ENCODE measurements around the gene MGLL.

The MGLL gene

GRCh38 chr3:127674790-127675189, 147.5 kb downstream of the MGLL start:
- no peaks in the 10 kb centered on the region for H4K20me1 ChIP-seq (ENCODE audit: insufficient read depth, low read length)
- no peak overlapping the region for H3K4me3 ChIP-seq (ENCODE audit: low read length)
- H2AFZ ChIP-seq (ENCODE audit: low read depth, low read length) = no peak overlapping the region
- H3K4me2 ChIP-seq (ENCODE audit: low read length) = no peak overlapping the region
- H3K79me2 ChIP-seq (ENCODE audit: low read length) = peaks cover 17% of the 10 kb centered on the region
- H3K9ac ChIP-seq (ENCODE audit: low read length) = no peak overlapping the region
- peaks cover 12% of the 10 kb centered on the region for H3K4me1 ChIP-seq (ENCODE audit: low read length)
- H3K36me3 ChIP-seq (replicated peaks; ENCODE audit: low read depth, low read length) = no peaks in the 10 kb centered on the region
- TF ChIP-seq CTCF (IDR thresholded peaks at IDR 0.05; ENCODE audit: low read depth, low read length) (no peak), EZH2phosphoT487 (IDR thresholded peaks at IDR 0.05; ENCODE audit: low read depth) (no peak)
- H3K27me3 ChIP-seq (ENCODE audit: low read depth, low read length) = no peaks in the 10 kb centered on the region
- no peaks in the 10 kb centered on the region for H3K9me3 ChIP-seq (ENCODE audit: insufficient read depth, low read length)
- no peak overlapping the region for H3K27ac ChIP-seq (ENCODE audit: low read length)

GRCh38 chr3:127674101-127674721, 148.1 kb downstream of the MGLL start:
- Histone ChIP-seq H3K27ac (ENCODE audit: low read length) (no peak overlapping the region), H3K4me2 (ENCODE audit: low read length) (peak overlapping the region; percentile 72; the same call in 1 of the 2 replicates), H3K27me3 (ENCODE audit: low read depth, low read length) (no peaks in the 10 kb centered on the region), H3K79me2 (ENCODE audit: low read length) (peaks cover 17% of the 10 kb centered on the region), H2AFZ (ENCODE audit: low read depth, low read length) (no peak overlapping the region), H3K4me1 (ENCODE audit: low read length) (peaks cover 12% of the 10 kb centered on the region), H3K4me3 (ENCODE audit: low read length) (peak overlapping the region; percentile 97), H3K9ac (ENCODE audit: low read length) (no peak overlapping the region), H3K36me3 (replicated peaks; ENCODE audit: low read depth, low read length) (no peaks in the 10 kb centered on the region), H3K9me3 (ENCODE audit: insufficient read depth, low read length) (no peaks in the 10 kb centered on the region), H4K20me1 (ENCODE audit: insufficient read depth, low read length) (no peaks in the 10 kb centered on the region)
- TF ChIP-seq CTCF (IDR thresholded peaks at IDR 0.05; ENCODE audit: low read depth, low read length) = no peak
- no peak for TF ChIP-seq EZH2phosphoT487 (IDR thresholded peaks at IDR 0.05; ENCODE audit: low read depth)

- H3K27ac ChIP-seq (ENCODE audit: low read length) = no peak overlapping the region
- H3K79me2 ChIP-seq (ENCODE audit: low read length) = peaks cover 17% of the 10 kb centered on the region
- H3K4me2 ChIP-seq (ENCODE audit: low read length) = peak overlapping the region; percentile 72
- H3K9me3 ChIP-seq (ENCODE audit: insufficient read depth, low read length) = no peaks in the 10 kb centered on the region
- H3K4me1 ChIP-seq (ENCODE audit: low read length) = peaks cover 12% of the 10 kb centered on the region
- no peaks in the 10 kb centered on the region for H3K36me3 ChIP-seq (replicated peaks; ENCODE audit: low read depth, low read length)
- TF ChIP-seq CTCF (IDR thresholded peaks at IDR 0.05; ENCODE audit: low read depth, low read length) = no peak
- no peak for TF ChIP-seq EZH2phosphoT487 (IDR thresholded peaks at IDR 0.05; ENCODE audit: low read depth)
- H4K20me1 ChIP-seq (ENCODE audit: insufficient read depth, low read length) = no peaks in the 10 kb centered on the region
- H3K4me3 ChIP-seq (ENCODE audit: low read length) = peak overlapping the region; percentile 97
- H3K27me3 ChIP-seq (ENCODE audit: low read depth, low read length) = no peaks in the 10 kb centered on the region
- peak overlapping the region; percentile 74 for H3K9ac ChIP-seq (ENCODE audit: low read length)
- peak overlapping the region; percentile 51 for H2AFZ ChIP-seq (ENCODE audit: low read depth, low read length)
Observed at GRCh38 chr3:127673191-127674100, 148.9 kb downstream of the MGLL start.

All from OCI-LY3 (cell line).